GM23338 (cell line): ENCODE data around the gene EFHC2. TPM values are rescaled to one million over a fixed set of nuclear protein-coding genes. Genes with fewer than 3 reads are reported as not detected.

Source experiments
- ATAC-seq: fragments of 200-7000 bp; cut with Tn5 transposase; 3 replicates; pipeline ENCODE4 v1.9.1; 2020
- DNase-seq: peaks from one replicate; pipeline ENCODE4 v3.0.0-alpha.2; 2015; ENCODE audit warnings: low spot score
- H2AFZ ChIP-seq: fragments of 200-600 bp; sonication (generic); 2 replicates; pipeline ENCODE4 v1.8.0; 2016; ENCODE audit warnings: antibody characterized with exemption, mild to moderate bottlenecking, moderate library complexity
- H3F3A ChIP-seq: fragments of 200-600 bp; sonication (generic); replicated peaks from 2 replicates; pipeline ENCODE4 v1.8.0; 2017; ENCODE audit warnings: antibody characterized with exemption, mixed run types, low read depth
- H3K27ac ChIP-seq: fragments of 200-600 bp; sonication (generic); 2 replicates; pipeline ENCODE4 v1.6.1; 2016; ENCODE audit warnings: low read depth
- H3K27me3 ChIP-seq: fragments of 200-600 bp; sonication (generic); 2 replicates; pipeline ENCODE4 v1.8.0; 2016; ENCODE audit warnings: mild to moderate bottlenecking, mixed run types, moderate library complexity; ENCODE audit not compliant: insufficient read depth
- H3K36me3 ChIP-seq: fragments of 200-600 bp; sonication (generic); 2 replicates; pipeline ENCODE4 v1.8.0; 2016; ENCODE audit warnings: mild to moderate bottlenecking; ENCODE audit not compliant: insufficient read depth
- H3K4me1 ChIP-seq: fragments of 200-600 bp; sonication (generic); 2 replicates; pipeline ENCODE4 v1.8.0; 2016; ENCODE audit warnings: mild to moderate bottlenecking, moderate library complexity; ENCODE audit not compliant: insufficient read depth
- H3K4me2 ChIP-seq: fragments of 200-600 bp; sonication (generic); 2 replicates; pipeline ENCODE4 v1.7.1; 2017; ENCODE audit warnings: mixed run types
- H3K4me3 ChIP-seq: fragments of 200-600 bp; sonication (generic); 2 replicates; pipeline ENCODE4 v1.6.1; 2016; ENCODE audit warnings: mixed run types
- H3K79me2 ChIP-seq: fragments of 200-600 bp; sonication (generic); replicated peaks from 2 replicates; pipeline ENCODE4 v1.8.0; 2017; ENCODE audit warnings: mild to moderate bottlenecking; ENCODE audit not compliant: insufficient read depth
- H3K9me2 ChIP-seq: fragments of 200-600 bp; sonication (generic); 2 replicates; pipeline ENCODE4 v1.8.0; 2017; ENCODE audit not compliant: insufficient read depth
- H4K20me1 ChIP-seq: fragments of 200-600 bp; sonication (generic); replicated peaks from 2 replicates; pipeline ENCODE4 v1.8.0; 2017; ENCODE audit warnings: mild to moderate bottlenecking; ENCODE audit not compliant: insufficient read depth
- H3K27ac Mint-ChIP-seq: 2 replicates; pipeline ENCODE4 v1.8.0; 2020; ENCODE audit warnings: inconsistent platforms, mild to moderate bottlenecking, moderate library complexity, mixed read lengths
- H3K27me3 Mint-ChIP-seq: 3 replicates; pipeline ENCODE4 v1.8.0; 2022; ENCODE audit warnings: low read depth, mild to moderate bottlenecking, moderate library complexity, mixed read lengths, inconsistent platforms; ENCODE audit not compliant: insufficient read depth, poor library complexity
- H3K36me3 Mint-ChIP-seq: 3 replicates; pipeline ENCODE4 v1.8.0; 2021; ENCODE audit warnings: low read depth, mild to moderate bottlenecking, inconsistent platforms, moderate library complexity, mixed read lengths
- H3K4me1 Mint-ChIP-seq: 3 replicates; pipeline ENCODE4 v1.8.0; 2020; ENCODE audit warnings: mild to moderate bottlenecking, inconsistent platforms, mixed read lengths
- H3K4me3 Mint-ChIP-seq: 3 replicates; pipeline ENCODE4 v1.8.0; 2021; ENCODE audit warnings: moderate library complexity, mild to moderate bottlenecking, inconsistent platforms, mixed read lengths
- H3K9me3 Mint-ChIP-seq: 3 replicates; pipeline ENCODE4 v1.8.0; 2020; ENCODE audit warnings: moderate library complexity, mild to moderate bottlenecking, inconsistent platforms, mixed read lengths
- CREB1 ChIP-seq: fragments of 250-450 bp; sonication (Bioruptor Pico); IDR thresholded peaks from 2 replicates; pipeline ENCODE4 v1.5.0; 2020; ENCODE audit warnings: low read depth, mild to moderate bottlenecking, moderate library complexity
- EZH2 ChIP-seq: fragments of 200-600 bp; sonication (generic); IDR thresholded peaks from one replicate; pipeline ENCODE4 v1.8.0; 2017; ENCODE audit warnings: antibody characterized with exemption, mild to moderate bottlenecking, low read depth; ENCODE audit not compliant: unreplicated experiment
- JUNB ChIP-seq: IDR thresholded peaks from one replicate; pipeline ENCODE4 v1.6.1; 2016; ENCODE audit warnings: antibody characterized with exemption; ENCODE audit not compliant: unreplicated experiment
- NANOG ChIP-seq: IDR thresholded peaks from 2 replicates; pipeline ENCODE4 v1.6.1; 2016; ENCODE audit warnings: antibody characterized with exemption, borderline replicate concordance
- POLR2AphosphoS5 ChIP-seq: IDR thresholded peaks from 2 replicates; pipeline ENCODE4 v1.6.1; 2016; ENCODE audit warnings: antibody characterized with exemption, low read depth
- ZNF114 ChIP-seq: fragments of 250-450 bp; sonication (Bioruptor Pico); IDR thresholded peaks from 2 replicates; pipeline ENCODE4 v1.5.0; 2020; ENCODE audit warnings: mild to moderate bottlenecking, moderate library complexity
- ZNF331 ChIP-seq: fragments of 250-450 bp; sonication (Bioruptor Pico); IDR thresholded peaks from 2 replicates; pipeline ENCODE4 v1.5.0; 2020; ENCODE audit warnings: low read depth, mild to moderate bottlenecking, moderate library complexity
- polyA plus RNA-seq: library from polyadenylated mRNA; unstranded; fragments of >200 nt; fragmentation: Nextera tagmentation; extraction: Ambion mirVana; gene quantifications from 2 replicates; pipeline ENCODE4 v1.2.1, GENCODE V29; 2016
- total RNA-seq: library from RNA; depleted of rRNA; stranded (reverse); fragments of >200 nt; shearing (Covaris generic); gene quantifications from 2 replicates; pipeline ENCODE4 v1.2.3, GENCODE V29; 2014
- TF ChIP-seq, protein P1 (sequence below), 2 experiments: fragments of 200-600 bp in 1 of 2; sonication (generic) in 1 of 2; conservative IDR thresholded peaks; 2 replicates each; pipeline versions ENCODE4 v1.5.1 to v1.6.1; 2016 to 2017; ENCODE audit warnings: antibody characterized with exemption in 2 of 2, low read depth in 2 of 2, mild to moderate bottlenecking in 2 of 2, moderate library complexity in 1 of 2
- TF ChIP-seq, protein P2 (sequence below): fragments of 250-450 bp; sonication (Bioruptor Pico); IDR thresholded peaks from 2 replicates; pipeline ENCODE4 v1.5.0; 2020; ENCODE audit warnings: mild to moderate bottlenecking, moderate library complexity
- TF ChIP-seq, protein P3 (sequence below): IDR thresholded peaks from 2 replicates; pipeline ENCODE4 v1.6.1; 2016; ENCODE audit warnings: antibody characterized with exemption
- TF ChIP-seq, protein P4 (sequence below): IDR thresholded peaks from one replicate; pipeline ENCODE4 v1.6.1; 2018; ENCODE audit warnings: antibody characterized with exemption; ENCODE audit not compliant: unreplicated experiment

EFHC2 gene
- total and polyA plus RNA-seq, 2 experiments from 2014 or later: 3.1 to 3.2 TPM

DNA sequence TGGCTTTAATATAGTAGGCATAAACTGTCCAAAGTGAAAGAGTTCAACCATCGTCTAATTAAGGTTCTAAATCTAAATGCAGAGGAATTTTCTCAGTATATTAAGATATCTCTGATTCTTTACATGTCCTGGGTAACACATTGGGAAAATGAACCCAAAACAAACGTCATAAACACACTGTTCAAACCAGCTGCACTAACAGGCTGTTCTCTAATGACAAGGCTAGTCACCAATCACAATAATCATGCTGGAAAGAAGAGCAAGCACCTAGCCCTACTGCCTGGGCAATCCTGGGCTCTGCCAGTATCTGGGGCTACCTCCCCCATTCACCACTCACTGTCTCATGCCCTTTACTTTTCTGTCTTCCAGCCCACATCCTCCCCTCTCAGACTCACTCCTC, 107.9 kb downstream of the EFHC2 start (continued):
- TF ChIP-seq, protein P1, sequence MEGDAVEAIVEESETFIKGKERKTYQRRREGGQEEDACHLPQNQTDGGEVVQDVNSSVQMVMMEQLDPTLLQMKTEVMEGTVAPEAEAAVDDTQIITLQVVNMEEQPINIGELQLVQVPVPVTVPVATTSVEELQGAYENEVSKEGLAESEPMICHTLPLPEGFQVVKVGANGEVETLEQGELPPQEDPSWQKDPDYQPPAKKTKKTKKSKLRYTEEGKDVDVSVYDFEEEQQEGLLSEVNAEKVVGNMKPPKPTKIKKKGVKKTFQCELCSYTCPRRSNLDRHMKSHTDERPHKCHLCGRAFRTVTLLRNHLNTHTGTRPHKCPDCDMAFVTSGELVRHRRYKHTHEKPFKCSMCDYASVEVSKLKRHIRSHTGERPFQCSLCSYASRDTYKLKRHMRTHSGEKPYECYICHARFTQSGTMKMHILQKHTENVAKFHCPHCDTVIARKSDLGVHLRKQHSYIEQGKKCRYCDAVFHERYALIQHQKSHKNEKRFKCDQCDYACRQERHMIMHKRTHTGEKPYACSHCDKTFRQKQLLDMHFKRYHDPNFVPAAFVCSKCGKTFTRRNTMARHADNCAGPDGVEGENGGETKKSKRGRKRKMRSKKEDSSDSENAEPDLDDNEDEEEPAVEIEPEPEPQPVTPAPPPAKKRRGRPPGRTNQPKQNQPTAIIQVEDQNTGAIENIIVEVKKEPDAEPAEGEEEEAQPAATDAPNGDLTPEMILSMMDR (conservative IDR thresholded peaks at IDR 0.05; ENCODE audit: low read depth in 2 of 2): no peak

DNA sequence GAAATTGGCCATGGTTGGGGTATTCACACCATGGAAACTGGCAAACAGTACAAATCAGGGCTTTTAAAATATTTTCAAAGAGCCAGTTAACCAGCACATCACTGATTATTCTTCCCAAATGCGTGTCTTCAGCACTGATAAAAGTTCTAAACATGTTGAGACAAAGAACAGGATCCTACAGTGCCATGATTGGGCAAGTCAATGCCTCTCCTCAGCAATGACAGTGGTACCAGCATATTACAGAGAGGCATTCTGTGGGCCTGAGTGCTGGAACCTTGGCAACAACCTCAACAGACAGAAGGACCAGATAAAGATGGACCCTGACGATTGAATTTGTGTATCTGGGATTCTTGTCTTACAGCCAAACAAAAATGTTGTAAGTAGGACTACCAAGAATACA, 108.9 kb downstream of the EFHC2 start:
- H3K4me1 Mint-ChIP-seq: no peaks in the 10 kb centered on the region
- Histone ChIP-seq H3K36me3 (no peaks in the 10 kb centered on the region), H3K9me2 (no peaks in the 10 kb centered on the region), H3K4me1 (no peaks in the 10 kb centered on the region), H2AFZ (no peak overlapping the region), H3K79me2 (no peaks in the 10 kb centered on the region), H3K4me3 (no peak overlapping the region), H4K20me1 (no peaks in the 10 kb centered on the region), H3K4me2 (no peak overlapping the region), H3K27ac (no peak overlapping the region), H3K27me3 (no peaks in the 10 kb centered on the region), H3F3A (no peaks in the 10 kb centered on the region)
- H3K27ac Mint-ChIP-seq: no peak overlapping the region
- DNase-seq (no peak), ATAC-seq (no peak)
- no peaks in the 10 kb centered on the region for H3K36me3 Mint-ChIP-seq
- no peaks in the 10 kb centered on the region for H3K27me3 Mint-ChIP-seq
- H3K4me3 Mint-ChIP-seq: no peak overlapping the region
- no peaks in the 10 kb centered on the region for H3K9me3 Mint-ChIP-seq
- TF ChIP-seq POLR2AphosphoS5 (no peak), JUNB (no peak), EZH2 (no peak), ZNF331 (CRISPR knock-in tag) (no peak), NANOG (no peak), ZNF114 (no peak), CREB1 (CRISPR knock-in tag) (no peak)
- TF ChIP-seq, protein P2, sequence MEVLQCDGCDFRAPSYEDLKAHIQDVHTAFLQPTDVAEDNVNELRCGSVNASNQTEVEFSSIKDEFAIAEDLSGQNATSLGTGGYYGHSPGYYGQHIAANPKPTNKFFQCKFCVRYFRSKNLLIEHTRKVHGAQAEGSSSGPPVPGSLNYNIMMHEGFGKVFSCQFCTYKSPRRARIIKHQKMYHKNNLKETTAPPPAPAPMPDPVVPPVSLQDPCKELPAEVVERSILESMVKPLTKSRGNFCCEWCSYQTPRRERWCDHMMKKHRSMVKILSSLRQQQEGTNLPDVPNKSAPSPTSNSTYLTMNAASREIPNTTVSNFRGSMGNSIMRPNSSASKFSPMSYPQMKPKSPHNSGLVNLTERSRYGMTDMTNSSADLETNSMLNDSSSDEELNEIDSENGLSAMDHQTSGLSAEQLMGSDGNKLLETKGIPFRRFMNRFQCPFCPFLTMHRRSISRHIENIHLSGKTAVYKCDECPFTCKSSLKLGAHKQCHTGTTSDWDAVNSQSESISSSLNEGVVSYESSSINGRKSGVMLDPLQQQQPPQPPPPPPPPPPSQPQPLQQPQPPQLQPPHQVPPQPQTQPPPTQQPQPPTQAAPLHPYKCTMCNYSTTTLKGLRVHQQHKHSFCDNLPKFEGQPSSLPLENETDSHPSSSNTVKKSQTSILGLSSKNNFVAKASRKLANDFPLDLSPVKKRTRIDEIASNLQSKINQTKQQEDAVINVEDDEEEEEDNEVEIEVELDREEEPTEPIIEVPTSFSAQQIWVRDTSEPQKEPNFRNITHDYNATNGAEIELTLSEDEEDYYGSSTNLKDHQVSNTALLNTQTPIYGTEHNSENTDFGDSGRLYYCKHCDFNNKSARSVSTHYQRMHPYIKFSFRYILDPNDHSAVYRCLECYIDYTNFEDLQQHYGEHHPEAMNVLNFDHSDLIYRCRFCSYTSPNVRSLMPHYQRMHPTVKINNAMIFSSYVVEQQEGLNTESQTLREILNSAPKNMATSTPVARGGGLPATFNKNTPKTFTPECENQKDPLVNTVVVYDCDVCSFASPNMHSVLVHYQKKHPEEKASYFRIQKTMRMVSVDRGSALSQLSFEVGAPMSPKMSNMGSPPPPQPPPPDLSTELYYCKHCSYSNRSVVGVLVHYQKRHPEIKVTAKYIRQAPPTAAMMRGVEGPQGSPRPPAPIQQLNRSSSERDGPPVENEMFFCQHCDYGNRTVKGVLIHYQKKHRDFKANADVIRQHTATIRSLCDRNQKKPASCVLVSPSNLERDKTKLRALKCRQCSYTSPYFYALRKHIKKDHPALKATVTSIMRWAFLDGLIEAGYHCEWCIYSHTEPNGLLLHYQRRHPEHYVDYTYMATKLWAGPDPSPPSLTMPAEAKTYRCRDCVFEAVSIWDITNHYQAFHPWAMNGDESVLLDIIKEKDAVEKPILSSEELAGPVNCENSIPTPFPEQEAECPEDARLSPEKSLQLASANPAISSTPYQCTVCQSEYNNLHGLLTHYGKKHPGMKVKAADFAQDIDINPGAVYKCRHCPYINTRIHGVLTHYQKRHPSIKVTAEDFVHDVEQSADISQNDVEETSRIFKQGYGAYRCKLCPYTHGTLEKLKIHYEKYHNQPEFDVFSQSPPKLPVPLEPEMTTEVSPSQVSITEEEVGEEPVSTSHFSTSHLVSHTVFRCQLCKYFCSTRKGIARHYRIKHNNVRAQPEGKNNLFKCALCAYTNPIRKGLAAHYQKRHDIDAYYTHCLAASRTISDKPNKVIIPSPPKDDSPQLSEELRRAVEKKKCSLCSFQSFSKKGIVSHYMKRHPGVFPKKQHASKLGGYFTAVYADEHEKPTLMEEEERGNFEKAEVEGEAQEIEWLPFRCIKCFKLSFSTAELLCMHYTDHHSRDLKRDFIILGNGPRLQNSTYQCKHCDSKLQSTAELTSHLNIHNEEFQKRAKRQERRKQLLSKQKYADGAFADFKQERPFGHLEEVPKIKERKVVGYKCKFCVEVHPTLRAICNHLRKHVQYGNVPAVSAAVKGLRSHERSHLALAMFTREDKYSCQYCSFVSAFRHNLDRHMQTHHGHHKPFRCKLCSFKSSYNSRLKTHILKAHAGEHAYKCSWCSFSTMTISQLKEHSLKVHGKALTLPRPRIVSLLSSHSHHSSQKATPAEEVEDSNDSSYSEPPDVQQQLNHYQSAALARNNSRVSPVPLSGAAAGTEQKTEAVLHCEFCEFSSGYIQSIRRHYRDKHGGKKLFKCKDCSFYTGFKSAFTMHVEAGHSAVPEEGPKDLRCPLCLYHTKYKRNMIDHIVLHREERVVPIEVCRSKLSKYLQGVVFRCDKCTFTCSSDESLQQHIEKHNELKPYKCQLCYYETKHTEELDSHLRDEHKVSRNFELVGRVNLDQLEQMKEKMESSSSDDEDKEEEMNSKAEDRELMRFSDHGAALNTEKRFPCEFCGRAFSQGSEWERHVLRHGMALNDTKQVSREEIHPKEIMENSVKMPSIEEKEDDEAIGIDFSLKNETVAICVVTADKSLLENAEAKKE (CRISPR knock-in tag): no peak
- TF ChIP-seq, protein P3, sequence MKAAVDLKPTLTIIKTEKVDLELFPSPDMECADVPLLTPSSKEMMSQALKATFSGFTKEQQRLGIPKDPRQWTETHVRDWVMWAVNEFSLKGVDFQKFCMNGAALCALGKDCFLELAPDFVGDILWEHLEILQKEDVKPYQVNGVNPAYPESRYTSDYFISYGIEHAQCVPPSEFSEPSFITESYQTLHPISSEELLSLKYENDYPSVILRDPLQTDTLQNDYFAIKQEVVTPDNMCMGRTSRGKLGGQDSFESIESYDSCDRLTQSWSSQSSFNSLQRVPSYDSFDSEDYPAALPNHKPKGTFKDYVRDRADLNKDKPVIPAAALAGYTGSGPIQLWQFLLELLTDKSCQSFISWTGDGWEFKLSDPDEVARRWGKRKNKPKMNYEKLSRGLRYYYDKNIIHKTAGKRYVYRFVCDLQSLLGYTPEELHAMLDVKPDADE: no peak
- TF ChIP-seq, protein P4, sequence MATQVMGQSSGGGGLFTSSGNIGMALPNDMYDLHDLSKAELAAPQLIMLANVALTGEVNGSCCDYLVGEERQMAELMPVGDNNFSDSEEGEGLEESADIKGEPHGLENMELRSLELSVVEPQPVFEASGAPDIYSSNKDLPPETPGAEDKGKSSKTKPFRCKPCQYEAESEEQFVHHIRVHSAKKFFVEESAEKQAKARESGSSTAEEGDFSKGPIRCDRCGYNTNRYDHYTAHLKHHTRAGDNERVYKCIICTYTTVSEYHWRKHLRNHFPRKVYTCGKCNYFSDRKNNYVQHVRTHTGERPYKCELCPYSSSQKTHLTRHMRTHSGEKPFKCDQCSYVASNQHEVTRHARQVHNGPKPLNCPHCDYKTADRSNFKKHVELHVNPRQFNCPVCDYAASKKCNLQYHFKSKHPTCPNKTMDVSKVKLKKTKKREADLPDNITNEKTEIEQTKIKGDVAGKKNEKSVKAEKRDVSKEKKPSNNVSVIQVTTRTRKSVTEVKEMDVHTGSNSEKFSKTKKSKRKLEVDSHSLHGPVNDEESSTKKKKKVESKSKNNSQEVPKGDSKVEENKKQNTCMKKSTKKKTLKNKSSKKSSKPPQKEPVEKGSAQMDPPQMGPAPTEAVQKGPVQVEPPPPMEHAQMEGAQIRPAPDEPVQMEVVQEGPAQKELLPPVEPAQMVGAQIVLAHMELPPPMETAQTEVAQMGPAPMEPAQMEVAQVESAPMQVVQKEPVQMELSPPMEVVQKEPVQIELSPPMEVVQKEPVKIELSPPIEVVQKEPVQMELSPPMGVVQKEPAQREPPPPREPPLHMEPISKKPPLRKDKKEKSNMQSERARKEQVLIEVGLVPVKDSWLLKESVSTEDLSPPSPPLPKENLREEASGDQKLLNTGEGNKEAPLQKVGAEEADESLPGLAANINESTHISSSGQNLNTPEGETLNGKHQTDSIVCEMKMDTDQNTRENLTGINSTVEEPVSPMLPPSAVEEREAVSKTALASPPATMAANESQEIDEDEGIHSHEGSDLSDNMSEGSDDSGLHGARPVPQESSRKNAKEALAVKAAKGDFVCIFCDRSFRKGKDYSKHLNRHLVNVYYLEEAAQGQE: no peak
- TF ChIP-seq, protein P1 (conservative IDR thresholded peaks at IDR 0.05; ENCODE audit: low read depth in 2 of 2): no peak
